ENCODE measurements around the gene ATXN1.

The ATXN1 gene

GRCh38 chr6:16757332-16757731 is 3.9 kb downstream of the ATXN1 start:
- peaks cover 1% of the 10 kb centered on the region; the same call in 1 of the 2 replicates for H3K36me3 ChIP-seq (ENCODE audit: control insufficient read depth, insufficient read depth, low read length)
- DNase-seq (ENCODE audit: extremely low read depth, insufficient read length) = no peak
- no peaks in the 10 kb centered on the region for H3K27me3 ChIP-seq (replicated peaks; ENCODE audit: control insufficient read depth, insufficient read depth, low read length)
- H3K4me3 ChIP-seq (replicated peaks; ENCODE audit: low read depth, low read length) = no peak overlapping the region
- no peak for TF ChIP-seq CTCF (IDR thresholded peaks at IDR 0.05; ENCODE audit: insufficient read depth, low read length, poor library complexity, severe bottlenecking)

GRCh38 chr6:16756660-16757255 is 4.5 kb downstream of the ATXN1 start:
- Histone ChIP-seq H3K36me3 (ENCODE audit: control insufficient read depth, insufficient read depth, low read length) (peaks cover 1% of the 10 kb centered on the region; the same call in 1 of the 2 replicates), H3K27me3 (replicated peaks; ENCODE audit: control insufficient read depth, insufficient read depth, low read length) (no peaks in the 10 kb centered on the region), H3K4me3 (replicated peaks; ENCODE audit: low read depth, low read length) (no peak overlapping the region)
- no peak for DNase-seq (ENCODE audit: extremely low read depth, insufficient read length)
- TF ChIP-seq CTCF (IDR thresholded peaks at IDR 0.05; ENCODE audit: insufficient read depth, low read length, poor library complexity, severe bottlenecking) = no peak

- no peak for TF ChIP-seq CTCF (IDR thresholded peaks at IDR 0.05; ENCODE audit: insufficient read depth, low read length, poor library complexity, severe bottlenecking)
- no peak for DNase-seq (ENCODE audit: extremely low read depth, insufficient read length)
Measured at GRCh38 chr6:16755544-16755943, 5.7 kb downstream of the ATXN1 start.

DNA sequence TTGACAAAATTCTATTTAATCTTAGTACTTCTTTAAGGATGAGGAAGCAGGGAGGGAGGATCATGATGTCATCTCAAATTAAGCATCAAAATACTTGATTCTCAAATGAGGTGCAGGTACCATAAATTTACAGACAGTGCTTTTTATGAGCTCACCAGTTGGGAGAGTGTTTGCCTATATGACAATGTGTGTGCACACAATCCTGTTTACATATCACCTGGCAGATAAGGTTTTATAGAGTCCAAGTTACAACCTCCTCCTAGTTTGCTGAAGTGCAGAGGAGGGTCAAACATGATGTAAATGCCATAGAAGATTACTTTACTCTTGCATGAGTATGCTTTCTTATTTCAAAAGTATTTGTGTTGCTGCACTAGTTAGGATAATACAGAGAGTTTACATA is 6.4 kb downstream of the ATXN1 start:
- Histone ChIP-seq H3K27me3 (replicated peaks; ENCODE audit: control insufficient read depth, insufficient read depth, low read length) (no peaks in the 10 kb centered on the region), H3K36me3 (ENCODE audit: control insufficient read depth, insufficient read depth, low read length) (peaks cover 1% of the 10 kb centered on the region; the same call in 1 of the 2 replicates), H3K4me3 (replicated peaks; ENCODE audit: low read depth, low read length) (no peak overlapping the region)
- no peak for TF ChIP-seq CTCF (IDR thresholded peaks at IDR 0.05; ENCODE audit: insufficient read depth, low read length, poor library complexity, severe bottlenecking)
- no peak for DNase-seq (ENCODE audit: extremely low read depth, insufficient read length)

More at GRCh38 chr6:16755544-16755943, 5.7 kb downstream of the ATXN1 start:
- Histone ChIP-seq H3K36me3 (ENCODE audit: control insufficient read depth, insufficient read depth, low read length) (peaks cover 1% of the 10 kb centered on the region; the same call in 1 of the 2 replicates), H3K27me3 (replicated peaks; ENCODE audit: control insufficient read depth, insufficient read depth, low read length) (no peaks in the 10 kb centered on the region), H3K4me3 (replicated peaks; ENCODE audit: low read depth, low read length) (no peak overlapping the region)

DNA sequence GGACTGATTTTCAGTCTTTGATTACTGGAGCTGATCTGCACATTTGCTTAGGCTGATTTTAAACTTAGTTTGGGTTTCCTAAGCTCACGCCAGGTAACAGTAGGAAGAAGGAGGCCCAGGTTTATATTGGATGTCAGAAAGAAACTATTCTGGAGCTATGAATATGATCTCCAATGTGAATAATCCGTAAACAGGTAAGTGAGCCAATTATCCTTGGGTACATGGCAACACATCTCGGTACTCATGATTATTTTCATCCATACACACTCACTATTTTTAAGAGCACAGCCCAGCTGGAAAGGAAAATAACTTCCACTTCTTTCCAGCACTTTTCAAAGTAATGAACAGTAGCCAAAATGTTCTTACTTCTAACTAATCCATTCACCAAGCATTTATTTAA is 7.0 kb downstream of the ATXN1 start:
- no peak for DNase-seq (ENCODE audit: extremely low read depth, insufficient read length)
- no peak for TF ChIP-seq CTCF (IDR thresholded peaks at IDR 0.05; ENCODE audit: insufficient read depth, low read length, poor library complexity, severe bottlenecking)
- H3K4me3 ChIP-seq (replicated peaks; ENCODE audit: low read depth, low read length) = no peak overlapping the region
- peaks cover 1% of the 10 kb centered on the region; the same call in 1 of the 2 replicates for H3K36me3 ChIP-seq (ENCODE audit: control insufficient read depth, insufficient read depth, low read length)
- no peaks in the 10 kb centered on the region for H3K27me3 ChIP-seq (replicated peaks; ENCODE audit: control insufficient read depth, insufficient read depth, low read length)

DNA sequence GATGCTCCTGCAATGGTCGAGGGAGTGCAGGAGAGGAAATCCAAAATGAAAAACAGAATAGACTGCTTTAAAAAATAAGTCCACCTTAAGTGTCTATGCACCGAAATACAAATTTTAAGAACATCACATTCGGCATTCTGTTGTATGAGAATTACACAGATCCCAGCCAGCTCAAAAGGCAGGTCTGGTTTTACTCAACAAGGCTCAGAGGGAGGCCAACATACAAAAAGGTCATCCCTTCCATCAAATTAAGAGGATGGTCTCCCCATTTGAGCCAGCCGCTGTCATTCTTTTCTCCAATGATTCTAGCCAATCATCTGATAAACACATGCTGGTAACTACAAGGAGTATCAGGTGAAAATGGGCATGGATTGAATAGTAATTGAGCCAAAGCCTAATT is 7.9 kb downstream of the ATXN1 start:
- TF ChIP-seq CTCF (IDR thresholded peaks at IDR 0.05; ENCODE audit: insufficient read depth, low read length, poor library complexity, severe bottlenecking) = no peak
- H3K27me3 ChIP-seq (replicated peaks; ENCODE audit: control insufficient read depth, insufficient read depth, low read length) = no peaks in the 10 kb centered on the region
- no peak overlapping the region for H3K4me3 ChIP-seq (replicated peaks; ENCODE audit: low read depth, low read length)
- peaks cover 1% of the 10 kb centered on the region; the same call in 1 of the 2 replicates for H3K36me3 ChIP-seq (ENCODE audit: control insufficient read depth, insufficient read depth, low read length)
- no peak for DNase-seq (ENCODE audit: extremely low read depth, insufficient read length)
